Measurements from ENCODE around the gene ZNF439.
"Not testable (repeated sequence)": the region's sequence is repeated elsewhere in the genome, so short reads cannot be mapped to it uniquely, and the experiment has no call there.

GRCh38 chr19:11847615-11848014, 911 bp upstream of the ZNF439 start:
- not testable (repeated sequence) for TF ChIP-seq EZH2phosphoT487 (IDR thresholded peaks at IDR 0.05; ENCODE audit: insufficient read depth, low read depth); EZH2 (IDR thresholded peaks at IDR 0.05; ENCODE audit: insufficient read depth, poor library complexity, severe bottlenecking)
